Measurements from ENCODE around the gene PCDHGA5.
"Not testable (repeated sequence)": the region's sequence is repeated elsewhere in the genome, so short reads cannot be mapped to it uniquely, and the experiment has no call there.

Gene PCDHGA5

DNA sequence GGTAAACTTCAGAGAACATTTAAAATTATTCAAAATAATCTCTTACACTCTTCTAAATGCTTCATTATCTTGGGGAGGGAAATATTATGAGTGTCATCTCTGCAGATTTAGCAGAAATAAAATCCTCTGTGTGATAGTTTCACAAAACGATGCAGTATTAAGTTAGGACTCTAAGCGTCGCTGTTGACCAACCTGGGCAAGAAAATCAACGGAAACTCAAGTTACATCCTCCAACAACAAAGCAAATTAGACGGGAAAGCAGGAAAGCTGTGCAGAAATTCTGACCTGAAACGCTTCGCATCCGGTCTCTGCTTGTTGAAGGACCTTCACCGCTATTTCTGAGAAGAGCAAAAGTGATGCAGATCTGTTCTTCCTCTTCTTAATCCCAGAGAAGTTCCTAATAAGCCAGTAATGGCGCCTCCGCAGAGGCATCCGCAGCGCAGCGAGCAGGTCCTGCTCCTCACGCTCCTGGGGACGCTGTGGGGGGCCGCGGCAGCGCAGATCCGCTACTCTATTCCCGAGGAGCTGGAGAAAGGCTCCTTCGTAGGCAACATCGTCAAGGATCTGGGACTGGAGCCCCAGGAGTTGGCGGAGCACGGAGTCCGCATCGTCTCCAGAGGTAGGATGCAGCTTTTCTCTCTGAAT is 9.8 kb downstream of the PCDHGA5 start, which contains the start of gene PCDHGA6:
Gene PCDHGA6 (plus strand): TSS at position 219 of the 645 bp plus-strand sequence. CDS start 193 bp downstream, at position 412.
- Histone ChIP-seq H3K4me3 (ENCODE audit: low read length) (no peak within 1 kb of the TSS), H3K79me2 (ENCODE audit: control insufficient read depth, low read length) (peaks cover 31% of the 10 kb centered on the region), H3K36me3 (ENCODE audit: control insufficient read depth, low read length) (peaks cover 62% of the 10 kb centered on the region), H3F3A (ENCODE audit: control insufficient read depth, insufficient read depth) (no peaks in the 10 kb centered on the region), H3K27me3 (ENCODE audit: control insufficient read depth, low read length) (no peaks in the 10 kb centered on the region), H3K27ac (ENCODE audit: low read depth, low read length) (no peak within 1 kb of the TSS), H3K4me2 (ENCODE audit: low read length) (no peak within 1 kb of the TSS), H3K9me3 (ENCODE audit: control insufficient read depth, insufficient read depth, low read length) (peaks cover 60% of the 10 kb centered on the region), H3K4me1 (ENCODE audit: control insufficient read depth, low read length) (peaks cover 16% of the 10 kb centered on the region), H3K9me2 (replicated peaks; ENCODE audit: control insufficient read depth, low read length) (no peaks in the 10 kb centered on the region), H4K20me1 (ENCODE audit: control insufficient read depth, insufficient read depth, low read depth, low read length) (no peaks in the 10 kb centered on the region)
- no peak for TF ChIP-seq EZH2phosphoT487 (IDR thresholded peaks at IDR 0.05; ENCODE audit: borderline replicate concordance, low read length)
- TF ChIP-seq, protein P1, sequence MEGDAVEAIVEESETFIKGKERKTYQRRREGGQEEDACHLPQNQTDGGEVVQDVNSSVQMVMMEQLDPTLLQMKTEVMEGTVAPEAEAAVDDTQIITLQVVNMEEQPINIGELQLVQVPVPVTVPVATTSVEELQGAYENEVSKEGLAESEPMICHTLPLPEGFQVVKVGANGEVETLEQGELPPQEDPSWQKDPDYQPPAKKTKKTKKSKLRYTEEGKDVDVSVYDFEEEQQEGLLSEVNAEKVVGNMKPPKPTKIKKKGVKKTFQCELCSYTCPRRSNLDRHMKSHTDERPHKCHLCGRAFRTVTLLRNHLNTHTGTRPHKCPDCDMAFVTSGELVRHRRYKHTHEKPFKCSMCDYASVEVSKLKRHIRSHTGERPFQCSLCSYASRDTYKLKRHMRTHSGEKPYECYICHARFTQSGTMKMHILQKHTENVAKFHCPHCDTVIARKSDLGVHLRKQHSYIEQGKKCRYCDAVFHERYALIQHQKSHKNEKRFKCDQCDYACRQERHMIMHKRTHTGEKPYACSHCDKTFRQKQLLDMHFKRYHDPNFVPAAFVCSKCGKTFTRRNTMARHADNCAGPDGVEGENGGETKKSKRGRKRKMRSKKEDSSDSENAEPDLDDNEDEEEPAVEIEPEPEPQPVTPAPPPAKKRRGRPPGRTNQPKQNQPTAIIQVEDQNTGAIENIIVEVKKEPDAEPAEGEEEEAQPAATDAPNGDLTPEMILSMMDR (IDR thresholded peaks at IDR 0.05; ENCODE audit: low read depth, low read length, poor library complexity, severe bottlenecking) = no peak

DNA sequence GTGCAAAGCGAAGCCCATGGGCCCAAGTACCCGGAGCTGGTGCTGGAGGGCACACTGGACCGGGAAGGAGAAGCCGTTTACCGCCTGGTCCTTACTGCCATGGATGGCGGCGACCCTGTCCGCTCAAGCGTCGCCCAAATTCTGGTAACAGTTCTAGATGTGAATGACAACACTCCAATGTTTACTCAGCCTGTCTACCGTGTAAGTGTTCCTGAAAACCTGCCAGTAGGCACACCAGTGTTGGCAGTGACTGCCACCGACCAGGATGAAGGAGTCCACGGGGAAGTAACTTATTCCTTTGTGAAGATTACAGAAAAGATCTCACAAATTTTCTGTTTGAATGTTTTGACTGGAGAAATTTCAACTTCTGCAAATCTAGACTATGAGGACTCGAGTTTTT is 10.7 kb downstream of the PCDHGA5 start:
- peaks cover 64% of the 10 kb centered on the region for H3K36me3 ChIP-seq (ENCODE audit: control insufficient read depth, low read length)
- H3K4me3 ChIP-seq (ENCODE audit: low read length) = no peak overlapping the region
- peaks cover 31% of the 10 kb centered on the region for H3K79me2 ChIP-seq (ENCODE audit: control insufficient read depth, low read length)
- H3K27ac ChIP-seq (ENCODE audit: low read depth, low read length) = no peak overlapping the region
- no peaks in the 10 kb centered on the region for H4K20me1 ChIP-seq (ENCODE audit: control insufficient read depth, insufficient read depth, low read depth, low read length)
- no peaks in the 10 kb centered on the region for H3F3A ChIP-seq (ENCODE audit: control insufficient read depth, insufficient read depth)
- H3K4me2 ChIP-seq (ENCODE audit: low read length) = no peak overlapping the region
- no peaks in the 10 kb centered on the region for H3K27me3 ChIP-seq (ENCODE audit: control insufficient read depth, low read length)
- H3K9me3 ChIP-seq (ENCODE audit: control insufficient read depth, insufficient read depth, low read length) = peaks cover 60% of the 10 kb centered on the region
- H3K4me1 ChIP-seq (ENCODE audit: control insufficient read depth, low read length) = peaks cover 9% of the 10 kb centered on the region
- H3K9me2 ChIP-seq (replicated peaks; ENCODE audit: control insufficient read depth, low read length) = no peaks in the 10 kb centered on the region
- TF ChIP-seq, protein P1 (IDR thresholded peaks at IDR 0.05; ENCODE audit: low read depth, low read length, poor library complexity, severe bottlenecking) = no peak
- no peak for TF ChIP-seq EZH2phosphoT487 (IDR thresholded peaks at IDR 0.05; ENCODE audit: borderline replicate concordance, low read length)

DNA sequence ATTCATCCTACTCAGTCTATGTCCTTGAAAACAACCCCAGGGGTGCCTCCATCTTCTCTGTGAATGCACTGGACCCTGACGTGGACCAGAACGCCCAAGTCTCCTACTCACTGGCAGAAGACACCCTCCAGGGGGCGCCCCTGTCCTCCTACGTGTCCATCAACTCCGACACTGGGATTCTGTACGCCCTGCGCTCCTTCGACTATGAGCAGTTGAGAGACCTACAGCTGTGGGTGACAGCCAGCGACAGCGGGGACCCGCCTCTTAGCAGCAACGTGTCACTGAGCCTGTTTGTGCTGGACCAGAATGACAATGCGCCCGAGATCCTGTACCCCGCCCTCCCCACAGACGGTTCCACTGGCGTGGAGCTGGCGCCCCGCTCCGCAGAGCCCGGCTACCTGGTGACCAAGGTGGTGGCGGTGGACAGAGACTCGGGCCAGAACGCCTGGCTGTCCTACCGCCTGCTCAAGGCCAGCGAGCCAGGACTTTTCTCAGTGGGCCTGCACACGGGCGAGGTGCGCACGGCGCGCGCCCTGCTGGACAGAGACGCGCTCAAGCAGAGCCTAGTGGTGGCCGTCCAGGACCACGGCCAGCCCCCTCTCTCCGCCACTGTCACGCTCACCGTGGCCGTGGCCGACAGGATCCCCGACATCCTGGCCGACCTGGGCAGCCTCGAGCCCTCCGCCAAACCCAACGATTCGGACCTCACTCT is 11.6 kb downstream of the PCDHGA5 start:
- H3K27me3 ChIP-seq (ENCODE audit: control insufficient read depth, low read length); H3K4me3 ChIP-seq (ENCODE audit: low read length); H3K27ac ChIP-seq (ENCODE audit: low read depth, low read length); H3K4me1 ChIP-seq (ENCODE audit: control insufficient read depth, low read length); H4K20me1 ChIP-seq (ENCODE audit: control insufficient read depth, insufficient read depth, low read depth, low read length); H3F3A ChIP-seq (ENCODE audit: control insufficient read depth, insufficient read depth); H3K9me2 ChIP-seq (replicated peaks; ENCODE audit: control insufficient read depth, low read length); H3K4me2 ChIP-seq (ENCODE audit: low read length): not testable (repeated sequence)
- Histone ChIP-seq H3K36me3 (ENCODE audit: control insufficient read depth, low read length) (peaks cover 59% of the 10 kb centered on the region), H3K9me3 (ENCODE audit: control insufficient read depth, insufficient read depth, low read length) (peaks cover 56% of the 10 kb centered on the region), H3K79me2 (ENCODE audit: control insufficient read depth, low read length) (peaks cover 25% of the 10 kb centered on the region)

Data from DOHH2 (cell line).